Urothelium cell line (cell line): ENCODE data around the gene SELENOO.

Experiments
- DNase-seq: peaks from one replicate; pipeline ENCODE4 v3.0.0; 2011; ENCODE audit warnings: low spot score, mixed read lengths
- FAIRE-seq: peaks from 2 replicates; lab custom pipeline; 2011; peaks lifted over from hg19 to GRCh38; lab: Jason Lieb, UNC

Gene SELENOO

GRCh38 chr22:50215297-50216054, 14.7 kb downstream of the SELENOO start:
- no peak for FAIRE-seq

GRCh38 chr22:50216055-50216683, 15.4 kb downstream of the SELENOO start:
- no peak for DNase-seq
- no peak for FAIRE-seq

More at GRCh38 chr22:50215297-50216054, 14.7 kb downstream of the SELENOO start:
- DNase-seq: no peak

GRCh38 chr22:50216684-50217520, 16.1 kb downstream of the SELENOO start:
- DNase-seq (no peak), FAIRE-seq (no peak)

DNA sequence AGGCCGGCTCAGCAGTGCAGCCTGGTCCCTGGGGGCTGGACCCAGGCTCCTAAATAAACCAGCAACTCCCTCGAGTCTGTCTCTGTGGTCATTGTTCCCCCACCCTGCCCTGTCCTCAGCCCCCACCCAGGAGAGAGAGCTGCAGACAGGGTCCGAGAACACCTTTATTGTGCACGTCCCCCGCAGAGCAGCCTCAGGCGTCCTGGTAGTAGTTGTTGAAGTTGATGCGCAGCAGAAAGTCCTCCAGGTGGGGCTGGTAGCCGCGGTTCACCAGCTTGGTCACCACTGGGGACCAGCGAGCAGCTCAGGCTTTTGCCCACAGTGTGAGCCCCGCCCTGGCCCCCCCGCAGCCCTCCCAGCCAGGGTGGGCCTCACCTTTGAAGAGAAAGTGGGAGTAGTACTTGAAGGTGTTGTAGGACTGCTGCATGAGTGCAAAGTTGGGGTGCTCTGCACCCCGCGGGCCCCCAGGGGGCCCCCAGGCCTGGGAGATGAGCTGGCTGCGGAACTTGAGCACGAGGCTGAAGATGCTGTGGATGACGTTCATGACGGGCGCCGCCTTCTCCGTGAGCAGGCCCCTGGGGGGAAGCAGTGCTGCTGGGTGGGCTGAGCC, 16.8 kb downstream of the SELENOO start:
- DNase-seq: no peak
- FAIRE-seq: no peak

DNA sequence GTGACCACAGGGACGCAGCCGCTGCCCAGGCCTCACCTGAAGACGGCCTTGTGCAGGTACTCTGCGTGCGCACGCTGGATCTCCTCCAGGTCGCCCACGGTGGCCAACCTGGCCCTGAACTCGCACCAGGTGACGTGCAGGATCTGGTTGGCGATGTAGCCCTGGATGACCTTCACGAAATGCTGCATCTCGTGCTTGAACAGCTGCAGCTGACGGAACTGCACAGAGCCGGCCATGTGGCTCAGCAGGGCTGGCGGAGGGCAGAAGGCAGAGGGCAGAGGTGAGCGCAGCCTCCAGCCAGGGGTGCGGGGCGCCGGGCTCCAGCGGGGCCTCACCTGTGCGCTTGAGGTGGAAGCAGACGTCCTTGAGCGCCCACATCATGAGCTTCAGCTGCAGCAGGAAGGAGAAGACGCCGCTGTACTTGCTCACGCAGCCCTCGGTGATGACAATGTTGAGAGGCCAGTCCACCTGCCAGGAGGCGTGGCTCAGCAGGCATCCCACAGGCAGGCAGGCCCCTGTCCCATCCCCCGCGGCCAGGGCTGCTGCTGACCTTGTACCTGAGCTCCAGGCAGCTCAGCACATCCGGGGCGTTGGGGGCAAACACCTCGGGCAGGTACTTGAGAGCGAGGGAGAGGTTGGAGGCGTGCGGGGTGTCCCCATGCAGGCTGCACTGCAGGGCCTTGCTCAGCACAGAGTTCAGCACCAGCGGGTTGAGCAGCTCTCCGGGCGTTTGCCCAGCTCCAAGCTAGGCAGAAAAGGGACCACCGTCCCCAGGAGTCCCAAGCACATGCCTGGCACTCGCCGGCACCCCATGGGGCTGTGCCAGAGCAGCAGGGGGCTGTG, 17.6 kb downstream of the SELENOO start:
- FAIRE-seq (no peak), DNase-seq (no peak)

- FAIRE-seq: peak; percentile 53
- peak; percentile 73 for DNase-seq
Measured at GRCh38 chr22:50218996-50219727, 18.4 kb downstream of the SELENOO start.

DNA sequence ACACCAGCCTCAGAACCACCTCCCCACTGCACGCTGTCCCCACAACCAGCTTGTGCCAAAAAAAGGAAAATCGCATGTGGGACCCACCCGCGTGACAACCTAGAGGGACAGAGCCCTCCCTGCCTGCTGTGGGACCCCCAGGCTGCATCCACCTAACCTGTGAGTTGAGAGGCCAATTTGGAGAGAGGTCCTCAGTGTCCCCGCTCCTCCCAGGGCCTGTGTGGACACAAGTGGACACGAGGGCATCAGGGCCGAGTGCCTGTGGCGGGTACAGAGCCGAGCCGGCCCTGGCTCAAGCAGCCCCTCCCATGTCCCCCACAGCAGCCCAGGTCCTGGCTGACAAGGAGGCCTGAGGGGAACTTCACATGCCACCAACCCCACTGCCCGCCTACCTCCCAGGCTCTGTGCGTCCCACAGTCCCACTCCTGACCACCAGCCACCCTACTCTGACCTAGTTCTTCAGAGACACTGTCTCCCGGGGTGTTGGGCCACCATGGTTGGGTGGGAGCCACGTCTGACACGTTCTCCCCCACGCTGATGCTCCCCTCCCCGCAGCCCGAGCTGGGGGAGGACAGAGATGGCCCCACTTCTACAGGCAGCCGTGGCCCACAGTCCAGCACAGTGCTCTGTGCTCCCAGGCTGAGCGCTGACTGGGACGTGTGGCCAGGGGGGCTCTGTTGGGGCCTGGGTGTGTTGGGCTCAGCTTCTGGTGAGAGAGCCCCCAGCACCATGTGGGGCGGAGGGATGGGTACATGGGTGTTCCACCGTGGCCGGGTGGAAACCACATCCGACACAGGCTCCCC, 19.2 kb downstream of the SELENOO start:
- DNase-seq (no peak), FAIRE-seq (no peak)

- DNase-seq (no peak), FAIRE-seq (peak; percentile 76)
Measured at GRCh38 chr22:50220603-50221409, 20.0 kb downstream of the SELENOO start.

DNA sequence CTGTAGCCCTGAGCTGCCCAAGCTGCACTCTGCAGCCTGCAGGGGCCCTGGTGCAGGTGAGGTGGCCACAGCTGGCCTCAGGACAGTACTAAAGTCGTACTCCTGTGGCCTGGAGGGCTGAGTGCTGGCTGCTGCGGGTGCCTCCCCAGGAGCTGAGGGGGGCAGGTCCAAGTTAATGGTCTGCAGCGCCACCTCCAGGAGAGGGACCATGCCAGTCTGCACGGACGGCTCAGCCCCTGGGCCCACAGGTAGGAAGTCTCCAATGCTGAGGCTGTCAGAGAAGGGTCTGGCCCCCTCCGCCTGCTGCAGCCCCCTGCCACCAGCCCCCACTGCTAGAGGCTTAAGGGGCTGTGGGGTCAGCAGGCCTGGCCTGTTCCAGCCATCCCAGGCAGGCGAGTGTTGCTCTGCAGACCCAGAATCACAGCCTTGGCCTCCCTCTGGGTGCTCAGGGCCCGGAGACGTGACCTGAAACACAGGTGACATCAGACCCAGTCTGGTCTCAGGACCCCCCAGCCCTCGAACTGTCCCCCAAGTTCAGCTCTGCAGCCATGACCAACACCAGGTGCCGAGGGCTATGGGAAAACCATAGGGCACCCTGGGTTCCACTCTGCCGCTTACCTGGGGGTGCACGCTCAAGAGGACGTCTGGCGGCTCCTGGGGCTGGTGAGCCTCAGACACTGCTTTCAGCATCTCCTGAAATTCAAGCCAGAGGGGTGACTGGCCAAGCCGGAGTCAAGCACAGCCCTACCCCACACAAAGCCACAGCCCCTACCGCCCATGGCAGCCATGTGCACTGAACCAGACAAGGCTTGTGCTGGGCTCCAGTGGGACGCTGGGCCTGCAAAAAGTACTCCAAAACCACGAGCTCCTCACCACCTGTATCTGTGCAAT, 20.8 kb downstream of the SELENOO start:
- no peak for FAIRE-seq

DNA sequence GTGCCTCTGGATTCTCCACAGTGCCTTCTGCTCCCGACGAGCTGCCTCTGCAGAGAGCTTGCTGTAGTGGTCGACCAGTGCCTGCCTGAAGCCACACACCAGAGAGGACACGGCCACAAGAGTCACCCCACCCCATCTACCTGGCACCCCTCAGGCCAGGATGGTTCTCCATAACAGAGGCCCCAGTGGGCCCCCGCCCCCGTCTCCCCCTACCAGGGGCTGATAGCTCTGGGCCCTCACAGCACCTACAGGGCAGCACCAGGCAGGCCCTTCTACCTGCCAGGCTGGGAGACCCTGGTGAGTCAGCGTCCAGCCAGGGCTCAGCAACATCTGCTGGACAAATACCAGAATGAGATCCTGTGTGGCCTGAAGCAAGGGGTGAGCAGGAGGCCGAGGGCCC, 21.7 kb downstream of the SELENOO start:
- no peak for FAIRE-seq
- no peak for DNase-seq

More for the DNA sequence above, 20.8 kb downstream of the SELENOO start:
- DNase-seq: no peak

GRCh38 chr22:50224071-50224470, 23.3 kb downstream of the SELENOO start:
- FAIRE-seq: no peak
- DNase-seq: no peak

DNA sequence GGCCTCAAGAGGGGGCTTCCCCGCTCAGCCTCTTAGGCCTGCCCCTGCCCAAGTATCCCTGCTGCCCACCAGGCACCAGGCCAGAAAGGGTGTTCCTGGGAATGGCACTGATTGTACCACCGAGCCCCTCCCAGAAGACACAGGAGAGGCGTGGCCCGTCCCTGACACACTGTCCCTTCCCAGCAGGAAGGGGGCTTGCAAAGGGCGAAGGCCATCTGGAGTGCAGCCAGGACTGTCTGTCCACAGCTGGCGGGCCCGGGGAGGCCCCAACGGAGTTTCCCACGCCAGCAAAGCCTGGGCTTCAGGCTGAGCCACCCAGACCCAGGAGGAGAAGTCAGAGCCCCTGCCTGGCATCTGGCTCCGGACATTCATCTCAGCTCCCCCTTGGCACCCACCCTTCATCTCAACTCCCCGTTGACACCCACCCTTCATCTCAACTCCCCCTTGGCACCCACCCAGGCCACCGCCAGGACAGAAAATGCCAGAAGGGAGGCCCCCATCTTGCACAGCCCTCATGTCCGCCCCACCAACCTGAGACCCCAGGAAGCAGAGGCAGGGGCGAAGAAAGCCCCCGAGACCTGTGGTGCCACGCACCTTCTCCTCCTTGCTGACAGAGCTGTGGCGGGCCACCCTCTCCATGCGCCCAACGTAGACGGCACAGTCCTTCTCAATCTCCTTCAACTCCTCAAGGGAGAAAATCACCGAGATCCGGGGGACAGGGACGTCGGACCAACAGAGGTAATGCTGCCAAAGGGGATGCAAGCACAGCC, 24.6 kb downstream of the SELENOO start:
- FAIRE-seq (no peak), DNase-seq (no peak)

DNA sequence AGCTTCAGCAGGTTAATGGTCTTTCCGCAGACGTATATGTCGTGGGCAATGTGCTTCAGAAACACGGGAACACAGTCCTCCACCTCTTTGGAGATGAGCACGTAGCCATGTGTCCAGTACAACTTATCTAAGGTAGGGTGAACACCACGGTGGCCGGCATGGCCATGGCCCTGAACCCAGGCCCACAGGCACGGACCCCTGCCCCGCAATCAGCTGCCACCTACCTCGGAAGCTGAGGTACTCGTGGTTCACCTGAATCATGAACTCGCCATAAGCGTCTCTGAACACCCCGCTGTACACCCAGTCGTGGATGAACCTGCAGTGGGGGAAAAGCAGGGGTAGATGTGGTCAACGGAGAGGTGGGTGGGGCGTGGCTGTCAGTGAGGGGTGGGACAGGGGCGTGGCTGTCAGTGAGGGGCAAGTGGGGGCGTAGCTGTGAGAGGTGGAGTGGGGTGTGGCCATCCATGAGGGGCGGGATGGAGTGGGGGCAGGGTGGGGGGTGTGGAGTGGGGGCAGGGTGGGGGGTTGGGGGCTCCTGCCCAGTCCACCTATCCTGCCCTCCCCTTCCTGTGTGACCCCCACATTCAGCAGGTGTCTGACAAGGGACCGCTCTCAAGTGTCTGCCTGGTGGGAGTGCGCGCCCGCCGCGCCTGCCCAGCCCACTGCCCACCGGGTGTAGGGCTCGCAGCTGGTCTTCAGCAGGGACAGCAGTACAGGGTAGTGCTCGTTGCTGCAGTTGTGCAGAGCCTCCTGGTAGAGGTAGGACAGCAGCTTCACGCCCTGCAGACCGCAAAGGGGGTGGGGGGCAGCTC, 25.5 kb downstream of the SELENOO start:
- FAIRE-seq: no peak

DNA sequence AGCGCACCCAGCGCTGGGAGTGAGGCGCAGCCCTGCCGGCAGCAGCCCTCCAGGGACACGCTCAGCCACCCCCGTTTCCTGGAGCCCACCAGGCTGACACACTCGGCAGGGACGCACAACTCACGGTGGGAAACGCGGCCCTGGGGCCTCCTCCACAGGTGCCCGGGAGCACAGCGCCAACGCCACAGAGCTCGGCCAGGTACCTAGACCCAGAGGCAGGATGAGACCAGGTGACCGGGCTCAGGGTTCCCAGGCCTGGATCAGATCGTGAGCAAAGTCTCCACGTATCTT, 26.0 kb downstream of the SELENOO start:
- FAIRE-seq (no peak), DNase-seq (no peak)

More for the DNA sequence above, 25.5 kb downstream of the SELENOO start:
- DNase-seq: no peak

DNA sequence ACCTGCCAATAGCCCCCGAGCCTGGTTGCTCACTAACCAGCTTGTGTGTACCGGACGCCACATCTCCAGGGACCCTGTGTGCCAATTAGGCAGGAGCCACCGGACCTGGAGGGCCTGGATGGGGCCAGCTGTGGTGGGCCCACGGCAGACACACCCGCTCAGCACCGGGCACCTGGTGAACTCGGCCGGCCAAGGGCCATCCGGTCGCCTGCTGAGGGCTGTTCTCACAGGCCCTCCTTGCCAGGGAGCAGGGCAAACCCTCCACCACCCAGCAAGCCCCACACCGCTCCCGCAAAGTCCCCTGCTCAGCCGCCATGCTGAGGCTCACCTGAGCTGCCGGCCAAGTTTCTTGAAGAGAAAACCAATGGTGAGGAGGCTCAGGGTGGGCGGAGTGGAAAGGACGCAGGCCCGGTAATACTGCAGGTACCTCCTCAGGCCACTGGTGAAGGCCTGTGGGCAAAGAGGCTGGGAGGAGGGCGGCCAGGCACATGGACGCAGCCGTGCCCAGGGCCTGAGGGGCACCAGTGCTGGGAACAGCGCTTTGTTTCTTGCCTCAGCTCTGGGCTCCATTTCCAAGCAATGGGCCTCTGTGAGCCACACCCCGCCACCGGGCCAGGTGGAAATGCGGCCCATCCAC, 26.9 kb downstream of the SELENOO start:
- DNase-seq (no peak), FAIRE-seq (no peak)
